GM12872 (cell line): ENCODE data around the gene MRPS27.

Experiments
- CTCF ChIP-seq: IDR thresholded peaks from 3 replicates; pipeline ENCODE4 v1.5.1; 2011; ENCODE audit warnings: low read depth, mild to moderate bottlenecking, low read length, moderate library complexity; ENCODE audit not compliant: insufficient read depth

Gene MRPS27

DNA sequence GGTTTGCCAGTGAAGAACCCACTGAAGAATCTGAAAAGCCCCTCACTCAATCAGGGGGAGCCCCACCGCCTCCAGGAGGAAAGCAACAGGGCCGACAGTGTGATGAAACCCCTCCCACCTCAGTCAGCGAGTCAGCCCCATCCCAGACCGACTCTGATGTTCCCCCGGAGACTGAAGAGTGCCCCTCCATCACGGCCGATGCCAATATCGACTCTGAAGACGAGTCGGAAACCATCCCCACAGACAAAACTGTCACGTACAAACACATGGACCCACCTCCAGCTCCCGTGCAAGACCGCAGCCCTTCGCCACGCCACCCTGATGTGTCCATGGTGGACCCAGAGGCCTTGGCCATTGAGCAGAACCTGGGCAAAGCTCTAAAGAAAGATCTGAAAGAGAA is 120.4 kb downstream of the MRPS27 start:
- no peak for TF ChIP-seq CTCF

DNA sequence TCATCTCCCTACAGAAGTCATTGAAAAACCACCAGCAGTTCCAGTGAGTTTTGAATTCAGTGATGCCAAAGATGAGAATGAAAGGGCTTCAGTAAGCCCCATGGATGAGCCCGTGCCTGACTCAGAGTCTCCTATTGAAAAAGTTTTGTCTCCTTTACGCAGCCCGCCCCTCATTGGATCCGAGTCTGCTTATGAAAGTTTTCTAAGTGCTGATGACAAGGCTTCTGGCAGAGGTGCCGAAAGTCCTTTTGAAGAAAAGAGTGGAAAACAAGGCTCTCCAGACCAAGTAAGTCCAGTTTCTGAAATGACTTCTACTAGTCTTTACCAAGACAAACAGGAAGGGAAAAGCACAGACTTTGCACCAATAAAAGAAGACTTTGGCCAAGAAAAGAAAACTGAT is 122.6 kb downstream of the MRPS27 start:
- no peak for TF ChIP-seq CTCF

GRCh38 chr5:72195581-72195980 is 124.5 kb downstream of the MRPS27 start:
- no peak for TF ChIP-seq CTCF

GRCh38 chr5:72194846-72195245 is 125.2 kb downstream of the MRPS27 start:
- TF ChIP-seq CTCF = no peak

- no peak for TF ChIP-seq CTCF
Observed at GRCh38 chr5:72191404-72191803, 128.6 kb downstream of the MRPS27 start.

GRCh38 chr5:72189146-72189545 is 130.9 kb downstream of the MRPS27 start:
- no peak for TF ChIP-seq CTCF

GRCh38 chr5:72188166-72188565 is 131.9 kb downstream of the MRPS27 start:
- no peak for TF ChIP-seq CTCF

DNA sequence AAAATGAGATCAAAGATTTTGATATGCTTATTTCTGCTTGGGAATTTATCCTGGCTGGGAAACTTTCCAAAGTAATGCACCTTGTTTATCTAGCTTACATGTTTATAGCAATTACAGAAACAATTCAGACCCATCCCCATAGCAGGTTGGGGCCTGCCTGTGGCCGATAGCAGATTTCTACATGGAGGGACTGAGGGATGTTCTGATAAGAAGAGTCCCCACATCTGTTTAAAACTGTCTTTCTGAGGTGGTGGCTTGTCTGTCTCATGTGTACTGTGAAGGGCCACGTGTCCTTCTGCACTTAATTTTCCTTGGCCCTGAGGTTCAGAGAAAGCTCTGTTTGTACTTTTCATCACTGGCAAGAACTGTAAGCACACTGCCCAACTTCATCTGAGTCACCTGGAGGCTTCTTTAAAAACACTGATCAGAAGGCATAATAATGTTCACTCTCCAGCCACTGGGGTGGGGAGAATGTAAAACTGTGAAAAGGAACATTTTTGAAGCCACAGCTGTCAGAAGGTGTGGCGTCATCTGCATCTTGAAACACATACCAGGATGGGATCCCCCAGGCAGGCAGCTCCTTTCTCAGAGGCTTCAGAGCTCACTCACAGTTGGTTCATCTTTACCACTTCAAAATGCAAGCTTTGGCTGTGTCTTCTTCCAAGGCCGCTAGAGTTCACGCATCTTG is 132.5 kb downstream of the MRPS27 start:
- no peak for TF ChIP-seq CTCF
